GM12878 (cell line): ENCODE measurements around the gene KHNYN. TPM values are rescaled to one million over a fixed set of nuclear protein-coding genes. Genes with fewer than 3 reads are reported as not detected.

ENCODE experiments used
- ATAC-seq: fragments of 200-7000 bp; cut with Tn5 transposase; 3 replicates; pipeline ENCODE4 v1.9.1; 2020; ENCODE audit warnings: mild to moderate bottlenecking, moderate library complexity
- BruUV-seq: library from RNA; stranded (reverse); fragments of 400-500 nt; replicated peaks from 2 replicates; lab custom pipeline; 2021; lab: Mats Ljungman, UMichigan
- CTCF ChIA-PET: fragments of 300-600 bp; sonication (Branson Sonifier 250); formaldehyde crosslinking; extraction: SDS; loops from one replicate; lab custom pipeline; 2021; ENCODE audit warnings: inconsistent platforms; lab: Yijun Ruan, JAX
- POLR2A ChIA-PET: fragments of 350-600 bp; formaldehyde crosslinking; extraction: SDS; loops from one replicate; lab custom pipeline; 2021; ENCODE audit warnings: inconsistent platforms; lab: Charles Lee
- RAD21 ChIA-PET: fragments of 300-600 bp; sonication (Branson Sonifier 250); formaldehyde crosslinking; loops from one replicate; lab custom pipeline; 2023; ENCODE audit warnings: antibody characterized with exemption; ENCODE audit not compliant: unreplicated experiment; lab: Charles Lee
- SMC1A ChIA-PET: fragments of 300-600 bp; sonication (Branson Sonifier 250); formaldehyde crosslinking; loops from one replicate; lab custom pipeline; 2023; ENCODE audit not compliant: unreplicated experiment, uncharacterized antibody; lab: Charles Lee
- DNase-seq: peaks from one replicate; pipeline ENCODE4 v3.0.0-alpha.2; 2011; ENCODE audit warnings: low read depth, low spot score
- FAIRE-seq: peaks from 3 replicates; lab custom pipeline; 2011; peaks lifted over from hg19 to GRCh38; lab: Jason Lieb, UNC
- H2AFZ ChIP-seq: 2 replicates; pipeline ENCODE4 v1.6.0; 2011; ENCODE audit warnings: low read depth, low read length, control low read depth; ENCODE audit not compliant: control insufficient read depth
- H3K27ac ChIP-seq: 2 replicates; pipeline ENCODE4 v1.5.1; 2011; ENCODE audit warnings: control low read depth; ENCODE audit not compliant: control insufficient read depth, insufficient read depth
- H3K27me3 ChIP-seq, 2 experiments: replicated peaks in 1 of 2; 2 replicates each; pipeline versions ENCODE4 v1.6.0 to v1.6.1; 2011; ENCODE audit warnings: low read length in 1 of 2; ENCODE audit not compliant: control insufficient read depth in 2 of 2, insufficient read depth in 2 of 2
- H3K36me3 ChIP-seq, 2 experiments: 2 replicates each; pipeline ENCODE4 v1.5.1; 2011; ENCODE audit warnings: low read length in 1 of 2; ENCODE audit not compliant: control insufficient read depth in 2 of 2, insufficient read depth in 2 of 2
- H3K4me1 ChIP-seq: 2 replicates; pipeline ENCODE4 v1.6.1; 2011; ENCODE audit warnings: mild to moderate bottlenecking, low read length, moderate library complexity, mixed read lengths; ENCODE audit not compliant: control insufficient read depth, insufficient read depth
- H3K4me2 ChIP-seq: 2 replicates; pipeline ENCODE4 v1.6.0; 2011; ENCODE audit warnings: control low read depth; ENCODE audit not compliant: control insufficient read depth, insufficient read depth
- H3K4me3 ChIP-seq: fragments of 200-600 bp; sonication (generic); 2 replicates; pipeline ENCODE4 v1.5.1; 2016
- H3K79me2 ChIP-seq: 2 replicates; pipeline ENCODE4 v1.6.0; 2011; ENCODE audit warnings: low read length; ENCODE audit not compliant: control insufficient read depth, insufficient read depth
- H3K9ac ChIP-seq: 2 replicates; pipeline ENCODE4 v1.8.0; 2011; ENCODE audit warnings: low read length, control low read depth, mixed read lengths; ENCODE audit not compliant: control insufficient read depth, insufficient read depth
- H3K9me3 ChIP-seq: replicated peaks from 3 replicates; pipeline ENCODE4 v1.5.1; 2011; ENCODE audit warnings: mild to moderate bottlenecking, low read length; ENCODE audit not compliant: control insufficient read depth, insufficient read depth
- H4K20me1 ChIP-seq: 2 replicates; pipeline ENCODE4 v1.6.0; 2011; ENCODE audit not compliant: control insufficient read depth, insufficient read depth
- BRCA1 ChIP-seq: IDR thresholded peaks from 2 replicates; pipeline ENCODE4 v1.6.1; 2011; ENCODE audit warnings: low read depth, low read length, improper control_type of control experiment
- CEBPB ChIP-seq, 2 experiments: fragments of 150-350 bp in 1 of 2; IDR thresholded peaks; 2 replicates each; pipeline ENCODE4 v1.6.1; 2012 to 2014; ENCODE audit warnings: low read depth in 2 of 2, low read length in 2 of 2, borderline replicate concordance in 1 of 2, inconsistent platforms in 1 of 2
- CHD1 ChIP-seq: IDR thresholded peaks from 2 replicates; pipeline ENCODE4 v1.6.1; 2012; ENCODE audit warnings: low read depth, low read length, improper control_type of control experiment
- HDAC6 ChIP-seq: fragments of 200-600 bp; sonication (generic); IDR thresholded peaks from one replicate; pipeline ENCODE4 v1.8.0; 2017; ENCODE audit warnings: antibody characterized with exemption; ENCODE audit not compliant: unreplicated experiment
- RBBP5 ChIP-seq: fragments of 200-600 bp; sonication (generic); conservative IDR thresholded peaks from 2 replicates; pipeline ENCODE4 v1.6.1; 2016
- SMAD1 ChIP-seq: fragments of 450-650 bp; IDR thresholded peaks from 2 replicates; pipeline ENCODE4 v1.6.1; 2018; ENCODE audit warnings: mild to moderate bottlenecking, low read depth; ENCODE audit not compliant: partially characterized antibody
- WGBS: methylation state at CpG from one replicate; pipeline ENCODE4 v1.1.6; 2016; ENCODE audit warnings: low lambda C conversion rate; ENCODE audit not compliant: insufficient replicate concordance, insufficient coverage; ENCODE audit errors: missing lambda C conversion rate; 5-methylcytosine and 5-hydroxymethylcytosine counted together
- in situ Hi-C: fragments of 300-500 bp; cut with MboI; formaldehyde crosslinking; loops from 9 replicates; pipeline ENCODE4 v1.14.3; 2018; ENCODE audit warnings: mixed read lengths
- intact Hi-C: fragments of 100-400 bp; cut with micrococcal nuclease; formaldehyde crosslinking; loops from one replicate; pipeline ENCODE4 v1.14.2; 2022; ENCODE audit not compliant: unreplicated experiment
- polyA plus RNA-seq, 11 experiments: library from polyadenylated mRNA; depleted of rRNA in 4 of 11; unstranded in 6 of 11; stranded (reverse) in 5 of 11; fragments of >200 nt; fragmentation: Nextera tagmentation in 4 of 11; fragmentation: Illumina TruSeq in 1 of 11; extraction: Ambion mirVana in 4 of 11; extraction: Trizol in 1 of 11; gene quantifications; 1 replicate in 1 of 11; 2 replicates in 10 of 11; pipeline versions ENCODE4 v1.2.1 to v1.2.3, GENCODE V29; 2011 to 2016; ENCODE audit warnings: inconsistent platforms in 2 of 11, missing spikeins in 2 of 11, low read depth in 1 of 11
- total RNA-seq, 4 experiments: library from RNA; depleted of rRNA in 3 of 4; stranded (reverse); fragments of >200 nt in 3 of 4; fragmentation: Illumina TruSeq in 1 of 4; extraction: Trizol in 1 of 4; gene quantifications; 2 replicates each; pipeline versions ENCODE4 v1.2.1 to v1.2.3, GENCODE V29; 2013 to 2021
- TF ChIP-seq, protein P1 (sequence below): fragments of 450-650 bp; IDR thresholded peaks from 2 replicates; pipeline ENCODE4 v1.6.1; 2017; ENCODE audit warnings: borderline replicate concordance
- TF ChIP-seq, protein P2 (sequence below): IDR thresholded peaks from 2 replicates; pipeline ENCODE4 v1.6.1; 2011; ENCODE audit warnings: mild to moderate bottlenecking, low read depth, low read length, moderate library complexity; ENCODE audit not compliant: insufficient replicate concordance
- TF ChIP-seq, protein P3 (sequence below): fragments of 450-650 bp; IDR thresholded peaks from 2 replicates; pipeline ENCODE4 v1.6.1; 2018; ENCODE audit warnings: mild to moderate bottlenecking, low read depth, moderate library complexity; ENCODE audit not compliant: partially characterized antibody

Gene KHNYN
- total and polyA plus RNA-seq, 10 of the 15 experiments (the other 5 are each of a cell fraction or from before 2014, with no cell fraction given) = 1.4 to 34.7 (median 21.5) TPM

DNA sequence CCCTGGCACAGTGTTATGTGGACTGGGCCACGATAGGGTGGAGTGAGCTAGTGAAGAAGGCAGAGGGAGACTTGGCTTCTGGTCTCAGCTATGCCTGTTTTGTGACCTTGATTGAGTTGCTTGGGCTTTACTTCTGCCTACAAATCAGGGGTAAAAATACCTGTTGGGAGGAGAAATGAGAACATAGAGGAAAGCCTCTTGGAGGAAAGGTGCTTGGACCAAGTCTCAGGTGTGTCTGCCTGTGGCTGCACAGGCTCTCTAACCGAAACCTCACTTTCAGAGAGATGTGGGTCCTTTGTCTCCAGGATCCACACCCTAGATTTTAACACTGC, 7.9 kb downstream of the KHNYN start:
- H3K36me3 ChIP-seq = peaks cover 9 to 30% of the 10 kb centered on the region in 2 experiments
- no TSS peak for BruUV-seq
- RAD21 ChIA-PET = interaction anchor here (1.1 to 4.2 kb wide), 5 partner anchors 72 to 137 kb away, joined by 3 to 31 read pairs (median 4); partner anchors contain the start of genes DHRS1 and NOP9
- CTCF ChIA-PET = interaction anchor here (1.1 to 11.4 kb wide), 10 partner anchors 8 to 196 kb away, joined by 3 to 220 read pairs (median 12); partner anchors contain the start of genes ADCY4, CIDEB, RIPK3 and TINF2
- H4K20me1 ChIP-seq = no peaks in the 10 kb centered on the region
- no peak overlapping the region for H3K4me2 ChIP-seq
- no peak overlapping the region for H3K27ac ChIP-seq
- H2AFZ ChIP-seq = no peak overlapping the region
- ATAC-seq (no peak), DNase-seq (no peak), FAIRE-seq (no peak)
- WGBS = 69% methylated on average over 2 of the region's 2 CpGs
- peaks cover 13% of the 10 kb centered on the region for H3K79me2 ChIP-seq
- H3K9me3 ChIP-seq = no peaks in the 10 kb centered on the region
- peaks cover 14% of the 10 kb centered on the region for H3K4me1 ChIP-seq
- in situ Hi-C loops = loop anchor here (5.0 to 10.0 kb wide), 2 partner anchors 195 to 1133 kb away; partner anchors contain the start of genes BCL2L2, PPP1R3E and TINF2
- intact Hi-C loops = no loop called here
- SMC1A ChIA-PET = interaction anchor here (0.6 to 8.1 kb wide), 8 partner anchors 72 to 195 kb away, joined by 3 to 73 read pairs (median 6); partner anchors contain the start of genes ADCY4, RIPK3 and TINF2
- TF ChIP-seq, protein P1, sequence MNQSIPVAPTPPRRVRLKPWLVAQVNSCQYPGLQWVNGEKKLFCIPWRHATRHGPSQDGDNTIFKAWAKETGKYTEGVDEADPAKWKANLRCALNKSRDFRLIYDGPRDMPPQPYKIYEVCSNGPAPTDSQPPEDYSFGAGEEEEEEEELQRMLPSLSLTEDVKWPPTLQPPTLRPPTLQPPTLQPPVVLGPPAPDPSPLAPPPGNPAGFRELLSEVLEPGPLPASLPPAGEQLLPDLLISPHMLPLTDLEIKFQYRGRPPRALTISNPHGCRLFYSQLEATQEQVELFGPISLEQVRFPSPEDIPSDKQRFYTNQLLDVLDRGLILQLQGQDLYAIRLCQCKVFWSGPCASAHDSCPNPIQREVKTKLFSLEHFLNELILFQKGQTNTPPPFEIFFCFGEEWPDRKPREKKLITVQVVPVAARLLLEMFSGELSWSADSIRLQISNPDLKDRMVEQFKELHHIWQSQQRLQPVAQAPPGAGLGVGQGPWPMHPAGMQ = no peak
- TF ChIP-seq HDAC6 = no peak
- no peak for TF ChIP-seq CHD1
- TF ChIP-seq CEBPB (IDR thresholded peaks at IDR 0.05; ENCODE audit: borderline replicate concordance in 1 of 2, low read depth in 2 of 2, low read length in 2 of 2) = no peak
- no peak for TF ChIP-seq SMAD1
- no peak for TF ChIP-seq BRCA1
- no peak for TF ChIP-seq RBBP5
- TF ChIP-seq, protein P2, sequence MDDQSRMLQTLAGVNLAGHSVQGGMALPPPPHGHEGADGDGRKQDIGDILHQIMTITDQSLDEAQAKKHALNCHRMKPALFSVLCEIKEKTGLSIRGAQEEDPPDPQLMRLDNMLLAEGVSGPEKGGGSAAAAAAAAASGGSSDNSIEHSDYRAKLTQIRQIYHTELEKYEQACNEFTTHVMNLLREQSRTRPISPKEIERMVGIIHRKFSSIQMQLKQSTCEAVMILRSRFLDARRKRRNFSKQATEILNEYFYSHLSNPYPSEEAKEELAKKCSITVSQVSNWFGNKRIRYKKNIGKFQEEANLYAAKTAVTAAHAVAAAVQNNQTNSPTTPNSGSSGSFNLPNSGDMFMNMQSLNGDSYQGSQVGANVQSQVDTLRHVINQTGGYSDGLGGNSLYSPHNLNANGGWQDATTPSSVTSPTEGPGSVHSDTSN = no peak
- TF ChIP-seq, protein P3, sequence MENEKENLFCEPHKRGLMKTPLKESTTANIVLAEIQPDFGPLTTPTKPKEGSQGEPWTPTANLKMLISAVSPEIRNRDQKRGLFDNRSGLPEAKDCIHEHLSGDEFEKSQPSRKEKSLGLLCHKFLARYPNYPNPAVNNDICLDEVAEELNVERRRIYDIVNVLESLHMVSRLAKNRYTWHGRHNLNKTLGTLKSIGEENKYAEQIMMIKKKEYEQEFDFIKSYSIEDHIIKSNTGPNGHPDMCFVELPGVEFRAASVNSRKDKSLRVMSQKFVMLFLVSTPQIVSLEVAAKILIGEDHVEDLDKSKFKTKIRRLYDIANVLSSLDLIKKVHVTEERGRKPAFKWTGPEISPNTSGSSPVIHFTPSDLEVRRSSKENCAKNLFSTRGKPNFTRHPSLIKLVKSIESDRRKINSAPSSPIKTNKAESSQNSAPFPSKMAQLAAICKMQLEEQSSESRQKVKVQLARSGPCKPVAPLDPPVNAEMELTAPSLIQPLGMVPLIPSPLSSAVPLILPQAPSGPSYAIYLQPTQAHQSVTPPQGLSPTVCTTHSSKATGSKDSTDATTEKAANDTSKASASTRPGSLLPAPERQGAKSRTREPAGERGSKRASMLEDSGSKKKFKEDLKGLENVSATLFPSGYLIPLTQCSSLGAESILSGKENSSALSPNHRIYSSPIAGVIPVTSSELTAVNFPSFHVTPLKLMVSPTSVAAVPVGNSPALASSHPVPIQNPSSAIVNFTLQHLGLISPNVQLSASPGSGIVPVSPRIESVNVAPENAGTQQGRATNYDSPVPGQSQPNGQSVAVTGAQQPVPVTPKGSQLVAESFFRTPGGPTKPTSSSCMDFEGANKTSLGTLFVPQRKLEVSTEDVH = no peak
- H3K9ac ChIP-seq = no peak overlapping the region
- no peaks in the 10 kb centered on the region for H3K27me3 ChIP-seq
- POLR2A ChIA-PET = interaction anchor here (0.6 to 1.4 kb wide), 3 partner anchors 71 to 195 kb away, joined by 3 to 4 read pairs (median 4); no protein-coding TSS in a partner anchor
- no peak overlapping the region for H3K4me3 ChIP-seq
